Transverse colon (tissue), 3 donors: ENCODE results near the gene RSPH3.
"Not testable (repeated sequence)": the region's sequence is repeated elsewhere in the genome, so short reads cannot be mapped to it uniquely, and the experiment has no call there.

Experiments
- POLR2A ChIP-seq: fragments of 450-650 bp; IDR thresholded peaks from one replicate; pipeline ENCODE4 v1.6.1; 2016; ENCODE audit warnings: antibody characterized with exemption, mild to moderate bottlenecking, moderate library complexity
- TF ChIP-seq, protein P1 (sequence below), 5 experiments: fragments of 200-600 bp in 3 of 5; fragments of 450-650 bp in 2 of 5; sonication (generic) in 3 of 5; IDR thresholded peaks; 1 replicate in 2 of 5; 2 replicates in 3 of 5; pipeline ENCODE4 v1.5.1; 2016 to 2017; ENCODE audit warnings: antibody characterized with exemption in 5 of 5, inconsistent platforms in 3 of 5, mild to moderate bottlenecking in 2 of 5, moderate library complexity in 1 of 5

- not testable (repeated sequence) for TF ChIP-seq POLR2A
- TF ChIP-seq, protein P1, sequence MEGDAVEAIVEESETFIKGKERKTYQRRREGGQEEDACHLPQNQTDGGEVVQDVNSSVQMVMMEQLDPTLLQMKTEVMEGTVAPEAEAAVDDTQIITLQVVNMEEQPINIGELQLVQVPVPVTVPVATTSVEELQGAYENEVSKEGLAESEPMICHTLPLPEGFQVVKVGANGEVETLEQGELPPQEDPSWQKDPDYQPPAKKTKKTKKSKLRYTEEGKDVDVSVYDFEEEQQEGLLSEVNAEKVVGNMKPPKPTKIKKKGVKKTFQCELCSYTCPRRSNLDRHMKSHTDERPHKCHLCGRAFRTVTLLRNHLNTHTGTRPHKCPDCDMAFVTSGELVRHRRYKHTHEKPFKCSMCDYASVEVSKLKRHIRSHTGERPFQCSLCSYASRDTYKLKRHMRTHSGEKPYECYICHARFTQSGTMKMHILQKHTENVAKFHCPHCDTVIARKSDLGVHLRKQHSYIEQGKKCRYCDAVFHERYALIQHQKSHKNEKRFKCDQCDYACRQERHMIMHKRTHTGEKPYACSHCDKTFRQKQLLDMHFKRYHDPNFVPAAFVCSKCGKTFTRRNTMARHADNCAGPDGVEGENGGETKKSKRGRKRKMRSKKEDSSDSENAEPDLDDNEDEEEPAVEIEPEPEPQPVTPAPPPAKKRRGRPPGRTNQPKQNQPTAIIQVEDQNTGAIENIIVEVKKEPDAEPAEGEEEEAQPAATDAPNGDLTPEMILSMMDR (IDR thresholded peaks at IDR 0.05), result not testable (repeated sequence)
Observed at GRCh38 chr6:159038318-159038717, 38.3 kb upstream of the RSPH3 start.
